OCI-LY1 (cell line): ENCODE data around the gene EZH2.

Experiments used
- CTCF ChIP-seq: fragments of 200-600 bp; sonication (generic), shearing (Covaris generic); IDR thresholded peaks from 2 replicates; pipeline ENCODE4 v1.5.1; 2017; ENCODE audit warnings: mild to moderate bottlenecking, antibody characterized with exemption, low read length, moderate library complexity, mixed read lengths
- EZH2 ChIP-seq: fragments of 200-600 bp; sonication (generic), shearing (Covaris generic); IDR thresholded peaks from 2 replicates; pipeline ENCODE4 v1.8.0; 2017; ENCODE audit warnings: borderline replicate concordance, mixed run types, mild to moderate bottlenecking, antibody characterized with exemption, low read length, moderate library complexity, mixed read lengths

- no peak for TF ChIP-seq CTCF
- TF ChIP-seq EZH2: no peak
These were observed 5.8 kb downstream of the EZH2 start for GRCh38 chr7:148878317-148878716.
